H1 (cell line): ENCODE results near the gene TOMM40. TPM values are rescaled to one million over a fixed set of nuclear protein-coding genes. Genes with fewer than 3 reads are reported as not detected.

ENCODE experiments used
- CTCF ChIA-PET: fragments of 300-600 bp; sonication (Branson Sonifier 250); formaldehyde crosslinking; loops from one replicate; lab custom pipeline; 2021; ENCODE audit not compliant: partially characterized antibody; lab: Charles Lee
- POLR2A ChIA-PET: fragments of 300-600 bp; sonication (Branson Sonifier 250); formaldehyde crosslinking; loops from one replicate; lab custom pipeline; 2021; ENCODE audit warnings: inconsistent platforms; ENCODE audit not compliant: partially characterized antibody; lab: Charles Lee
- DNase-seq, 2 experiments: peaks; one replicate each; pipeline versions ENCODE4 v3.0.0 to v3.0.0-alpha.2; 2010 to 2022; ENCODE audit warnings: low spot score in 2 of 2, low read depth in 1 of 2, mixed read lengths in 1 of 2
- FAIRE-seq: peaks from 2 replicates; lab custom pipeline; 2011; peaks lifted over from hg19 to GRCh38; lab: Jason Lieb, UNC
- H2AFZ ChIP-seq: 2 replicates; pipeline ENCODE4 v1.8.1; 2012; ENCODE audit warnings: low read length, inconsistent platforms
- H2AK5ac ChIP-seq: 2 replicates; pipeline ENCODE4 v1.6.1; 2013; ENCODE audit warnings: low read depth, low read length
- H2BK120ac ChIP-seq: replicated peaks from 2 replicates; pipeline ENCODE3; 2013; ENCODE audit warnings: low read depth, low read length, inconsistent platforms
- H2BK12ac ChIP-seq: 2 replicates; pipeline ENCODE4 v1.6.1; 2013; ENCODE audit warnings: low read depth, low read length
- H2BK15ac ChIP-seq: 2 replicates; pipeline ENCODE4 v1.6.1; 2013; ENCODE audit warnings: low read length
- H2BK20ac ChIP-seq: 2 replicates; pipeline ENCODE4 v1.6.1; 2013; ENCODE audit warnings: low read length
- H2BK5ac ChIP-seq: 2 replicates; pipeline ENCODE4 v1.6.1; 2013; ENCODE audit warnings: low read depth, low read length
- H3K14ac ChIP-seq: 2 replicates; pipeline ENCODE4 v1.6.1; 2013; ENCODE audit warnings: inconsistent platforms; ENCODE audit not compliant: insufficient read length
- H3K18ac ChIP-seq: 2 replicates; pipeline ENCODE4 v1.6.1; 2013; ENCODE audit warnings: low read length; ENCODE audit errors: extremely low read depth
- H3K23ac ChIP-seq: 2 replicates; pipeline ENCODE4 v1.6.1; 2013; ENCODE audit warnings: inconsistent platforms; ENCODE audit not compliant: insufficient read length
- H3K23me2 ChIP-seq: 2 replicates; pipeline ENCODE4 v1.6.1; 2013; ENCODE audit warnings: low read depth, low read length
- H3K27ac ChIP-seq: 2 replicates; pipeline ENCODE4 v1.6.1; 2011; ENCODE audit warnings: low read depth, low read length, inconsistent platforms
- H3K27me3 ChIP-seq, 4 experiments: replicated peaks in 1 of 4; 1 replicate in 1 of 4; 2 replicates in 3 of 4; pipeline versions ENCODE4 v1.6.1 to v1.8.1; 2011 to 2013; ENCODE audit warnings: low read length in 3 of 4, mild to moderate bottlenecking in 3 of 4, inconsistent platforms in 2 of 4, mixed read lengths in 2 of 4, moderate library complexity in 1 of 4; ENCODE audit not compliant: control insufficient read depth in 3 of 4, insufficient read depth in 3 of 4; ENCODE audit errors: extremely low read depth in 1 of 4
- H3K36me3 ChIP-seq, 4 experiments: 2 replicates each; pipeline versions ENCODE4 v1.6.1 to v1.8.1; 2011 to 2013; ENCODE audit warnings: mild to moderate bottlenecking in 4 of 4, low read length in 3 of 4, moderate library complexity in 2 of 4, control low read depth in 1 of 4, inconsistent platforms in 1 of 4; ENCODE audit not compliant: insufficient read depth in 4 of 4, control insufficient read depth in 2 of 4
- H3K4ac ChIP-seq: replicated peaks from 2 replicates; pipeline ENCODE3; 2013; ENCODE audit warnings: low read length, low read depth, mixed read lengths, inconsistent platforms; ENCODE audit not compliant: insufficient read length
- H3K4me1 ChIP-seq, 4 experiments: replicated peaks in 1 of 4; 1 replicate in 1 of 4; 2 replicates in 3 of 4; pipeline versions ENCODE4 v1.6.1 to v1.8.1; 2011 to 2013; ENCODE audit warnings: low read length in 3 of 4, inconsistent platforms in 2 of 4, mixed read lengths in 1 of 4; ENCODE audit not compliant: insufficient read depth in 4 of 4, control insufficient read depth in 3 of 4
- H3K4me2 ChIP-seq, 2 experiments: 2 replicates each; pipeline versions ENCODE4 v1.6.1 to v1.8.1; 2011 to 2013; ENCODE audit warnings: low read depth in 2 of 2, low read length in 2 of 2, control low read depth in 1 of 2, inconsistent platforms in 1 of 2, mild to moderate bottlenecking in 1 of 2; ENCODE audit not compliant: insufficient read depth in 1 of 2
- H3K4me3 ChIP-seq, 4 experiments: fragments of 200-600, 300-600 bp in 1 of 4; sonication (generic), shearing (Covaris generic), sonication (Bioruptor Twin) in 1 of 4; 2 replicates each; pipeline versions ENCODE4 v1.5.1 to v1.8.1; 2011 to 2016; ENCODE audit warnings: low read length in 4 of 4, low read depth in 3 of 4, control low read depth in 2 of 4, inconsistent platforms in 2 of 4, mild to moderate bottlenecking in 2 of 4, mixed read lengths in 1 of 4, moderate library complexity in 1 of 4; ENCODE audit not compliant: insufficient read depth in 2 of 4; ENCODE audit errors: extremely low read depth in 1 of 4
- H3K56ac ChIP-seq: replicated peaks from 2 replicates; pipeline ENCODE3; 2013; ENCODE audit warnings: low read depth, mild to moderate bottlenecking, mixed read lengths, low read length, inconsistent platforms; ENCODE audit not compliant: insufficient read length
- H3K79me1 ChIP-seq: 2 replicates; pipeline ENCODE4 v1.6.1; 2013; ENCODE audit warnings: low read depth, low read length, control low read depth
- H3K79me2 ChIP-seq, 2 experiments: 2 replicates each; pipeline versions ENCODE4 v1.6.1 to v1.8.1; 2012 to 2013; ENCODE audit warnings: low read length in 2 of 2, mild to moderate bottlenecking in 2 of 2, inconsistent platforms in 1 of 2; ENCODE audit not compliant: insufficient read depth in 2 of 2, control insufficient read depth in 1 of 2
- H3K9ac ChIP-seq, 4 experiments: replicated peaks in 1 of 4; 1 replicate in 1 of 4; 2 replicates in 3 of 4; pipeline versions ENCODE4 v1.6.1 to v1.8.1; 2011 to 2013; ENCODE audit warnings: low read depth in 3 of 4, low read length in 3 of 4, control low read depth in 2 of 4, mild to moderate bottlenecking in 2 of 4, moderate library complexity in 2 of 4, inconsistent platforms in 1 of 4; ENCODE audit errors: extremely low read depth in 1 of 4
- H3K9me3 ChIP-seq, 2 experiments: 2 replicates each; pipeline versions ENCODE4 v1.6.1 to v1.8.1; 2012 to 2013; ENCODE audit warnings: mild to moderate bottlenecking in 2 of 2, moderate library complexity in 2 of 2, control low read depth in 1 of 2, inconsistent platforms in 1 of 2, low read depth in 1 of 2, low read length in 1 of 2, mixed read lengths in 1 of 2; ENCODE audit not compliant: insufficient read depth in 2 of 2
- H4K20me1 ChIP-seq, 2 experiments: replicated peaks in 1 of 2; 2 replicates each; pipeline versions ENCODE3 to v1.8.1; 2011 to 2013; ENCODE audit warnings: inconsistent platforms in 2 of 2, low read length in 2 of 2, mild to moderate bottlenecking in 1 of 2; ENCODE audit not compliant: insufficient read depth in 2 of 2, control insufficient read depth in 1 of 2
- H4K5ac ChIP-seq: 2 replicates; pipeline ENCODE4 v1.6.1; 2013; ENCODE audit warnings: low read length, low read depth, mixed read lengths, inconsistent platforms; ENCODE audit not compliant: insufficient read length
- H4K8ac ChIP-seq: 2 replicates; pipeline ENCODE4 v1.8.0; 2013; ENCODE audit warnings: mild to moderate bottlenecking, moderate library complexity, low read length, inconsistent platforms; ENCODE audit not compliant: insufficient read depth; ENCODE audit errors: extremely low read depth
- H4K91ac ChIP-seq: replicated peaks from 2 replicates; pipeline ENCODE3; 2013; ENCODE audit warnings: low read length, mixed read lengths, inconsistent platforms; ENCODE audit not compliant: insufficient read length
- BCL11A ChIP-seq, 2 experiments: IDR thresholded peaks; one replicate each; pipeline ENCODE4 v1.6.1; 2011; ENCODE audit warnings: low read depth in 2 of 2, low read length in 2 of 2, mild to moderate bottlenecking in 2 of 2
- GABPA ChIP-seq: IDR thresholded peaks from 2 replicates; pipeline ENCODE4 v1.6.1; 2011; ENCODE audit warnings: mild to moderate bottlenecking, low read length, moderate library complexity, borderline replicate concordance; ENCODE audit not compliant: insufficient read depth
- HDAC2 ChIP-seq, 2 experiments: fragments of 300-600 bp in 1 of 2; sonication (generic) in 1 of 2; IDR thresholded peaks; 2 replicates each; pipeline ENCODE4 v1.6.1; 2011 to 2012; ENCODE audit warnings: low read depth in 2 of 2, low read length in 2 of 2, mild to moderate bottlenecking in 2 of 2, moderate library complexity in 2 of 2, borderline replicate concordance in 1 of 2, inconsistent platforms in 1 of 2
- RFX5 ChIP-seq: IDR thresholded peaks from 2 replicates; pipeline ENCODE4 v1.6.1; 2011; ENCODE audit warnings: low read depth, low read length, improper control_type of control experiment, borderline replicate concordance
- TAF7 ChIP-seq: optimal IDR thresholded peaks from 2 replicates; pipeline ENCODE3; 2011; ENCODE audit warnings: low read depth, mild to moderate bottlenecking, inconsistent platforms, low read length, moderate library complexity, borderline replicate concordance
- WGBS, 2 experiments: shearing (Covaris generic) in 1 of 2; methylation state at CpG; one replicate each; pipeline versions ENCODE4 v1.1.6 to v1.1.7; 2013 to 2015; ENCODE audit warnings: low lambda C conversion rate in 2 of 2, mixed read lengths in 2 of 2, inconsistent platforms in 1 of 2, low coverage in 1 of 2, missing lambda C conversion rate in 1 of 2; ENCODE audit not compliant: insufficient replicate concordance in 2 of 2, insufficient coverage in 1 of 2, insufficient read length in 1 of 2; ENCODE audit errors: extremely low coverage in 1 of 2, missing lambda C conversion rate in 1 of 2; 5-methylcytosine and 5-hydroxymethylcytosine counted together
- polyA plus RNA-seq, 7 experiments: library from polyadenylated mRNA; depleted of rRNA in 3 of 7; stranded (reverse) in 5 of 7; unstranded in 2 of 7; fragments of >200 nt in 5 of 7; fragments of 200-250 nt in 2 of 7; gene quantifications; 1 replicate in 5 of 7; 2 replicates in 1 of 7; 4 replicates in 1 of 7; pipeline versions ENCODE4 v1.2.1 to v1.2.3, GENCODE V29; 2011 to 2013; ENCODE audit warnings: missing spikeins in 2 of 7, mixed read lengths in 2 of 7
- total RNA-seq: library from RNA; stranded (reverse); fragmentation: NEBNext Ultra II Directional; extraction: Animal tissue kit (Norgen Biotek cat#: 25700); gene quantifications from 2 replicates; pipeline ENCODE4 v1.2.1, GENCODE V29; 2021

TOMM40 gene
- total and polyA plus RNA-seq, 2 of the 8 experiments (the other 6 are each of a cell fraction or from before 2014, with no cell fraction given): 154 to 179 TPM

- no peaks in the 10 kb centered on the region for H3K36me3 ChIP-seq
- no peak overlapping the region for H2AK5ac ChIP-seq
- FAIRE-seq (no peak), DNase-seq (peak in 1 of 2 experiments; percentile 58)
- H3K9me3 ChIP-seq: no peaks in the 10 kb centered on the region
- H3K18ac ChIP-seq: no peak overlapping the region; the same call in none of the 2 replicates
- peaks cover 6% of the 10 kb centered on the region; the same call in 1 of the 2 replicates for H3K79me1 ChIP-seq
- POLR2A ChIA-PET: interaction anchor here (1.0 to 4.6 kb wide), 3 partner anchors 39 to 60 kb away, joined by 3 to 31 read pairs (median 6); partner anchors contain the start of gene APOE
- H3K9ac ChIP-seq: peak overlapping the region in 3 of 4 experiments; percentile 41 to 79 (median 72); a peak in 3 of 7 replicates
- H2BK15ac ChIP-seq: peak overlapping the region; percentile 97; the same call in 1 of the 2 replicates
- H4K8ac ChIP-seq: no peak overlapping the region
- no peak overlapping the region for H3K14ac ChIP-seq
- WGBS, 2 experiments: 36% methylated on average over 12 of the region's 12 CpGs; no CpG with 5 or more reads in 1 of the 2 experiments
- no peak overlapping the region for H3K4ac ChIP-seq
- H3K23ac ChIP-seq: no peak overlapping the region
- CTCF ChIA-PET: interaction anchor here (1.0 to 1.9 kb wide), 5 partner anchors 33 to 124 kb away, joined by 3 to 19 read pairs (median 4); partner anchors contain the start of gene BCAM
- H3K4me1 ChIP-seq: peaks cover 10 to 17% (median 13%) of the 10 kb centered on the region in 4 experiments
- peak overlapping the region; percentile 93 for H2BK5ac ChIP-seq
- H4K20me1 ChIP-seq: peaks cover 11 to 12% of the 10 kb centered on the region in 2 experiments
- H4K91ac ChIP-seq: no peak overlapping the region
- H3K4me2 ChIP-seq: peak overlapping the region; percentile 76 to 97
- no peak overlapping the region for H2AFZ ChIP-seq
- H3K27ac ChIP-seq: 0 out of 2 replicates have a peak overlapping the region, but pooled peaks have one; percentile 78
- peaks cover 14 to 33% of the 10 kb centered on the region in 2 experiments for H3K79me2 ChIP-seq
- H3K27me3 ChIP-seq: peaks cover 0 to 2% (median 0%) of the 10 kb centered on the region in 4 experiments; a peak in 1 of 7 replicates
- H3K4me3 ChIP-seq: peak overlapping the region; percentile 50 to 98 (median 85)
- H2BK12ac ChIP-seq: peak overlapping the region; percentile 96
- H2BK120ac ChIP-seq: no peak overlapping the region
- H3K56ac ChIP-seq: no peak overlapping the region
- peaks cover 18% of the 10 kb centered on the region for H3K23me2 ChIP-seq
- peak overlapping the region; percentile 32; the same call in 1 of the 2 replicates for H2BK20ac ChIP-seq
- H4K5ac ChIP-seq: no peak overlapping the region
- 0 out of 4 replicates have a peak, but pooled peaks of 1 of the 2 experiments have one; percentile 43 for TF ChIP-seq HDAC2 (IDR thresholded peaks at IDR 0.05; ENCODE audit: borderline replicate concordance in 1 of 2, low read depth in 2 of 2, low read length in 2 of 2)
- peak; percentile 54 for TF ChIP-seq TAF7
- 0 out of 2 replicates have a peak, but pooled peaks have one; percentile 6 for TF ChIP-seq RFX5
- TF ChIP-seq GABPA: no peak
- no peak for TF ChIP-seq BCL11A (IDR thresholded peaks at IDR 0.05; ENCODE audit: low read depth in 2 of 2, low read length in 2 of 2)
Measured at GRCh38 chr19:44845286-44845611, 45.8 kb upstream of the TOMM40 start.
